MCF 10A (cell line): Measurements from ENCODE around the gene TMEM72. TPM values are rescaled to one million over a fixed set of nuclear protein-coding genes. Genes with fewer than 3 reads are reported as not detected.

Experiments used
- BruUV-seq: library from RNA; stranded (reverse); fragments of 400-500 nt; replicated peaks from 2 replicates; lab custom pipeline; 2021; lab: Mats Ljungman, UMichigan
- CTCF ChIA-PET: fragments of 300-600 bp; sonication (Branson Sonifier 250); formaldehyde crosslinking; extraction: SDS; loops from one replicate; lab custom pipeline; 2021; ENCODE audit warnings: antibody characterized with exemption, inconsistent platforms; lab: Yijun Ruan, JAX
- POLR2A ChIA-PET: fragments of 300-600, 350-650 bp; sonication (Branson Sonifier 250); formaldehyde crosslinking; extraction: SDS; loops from one replicate; lab custom pipeline; 2020; ENCODE audit warnings: antibody characterized with exemption, inconsistent platforms; lab: Yijun Ruan, JAX
- DNase-seq: peaks from one replicate; pipeline ENCODE4 v3.0.0-alpha.2; 2018; ENCODE audit not compliant: unreplicated experiment
- H3K27ac Mint-ChIP-seq: one replicate; pipeline ENCODE4 v1.8.0; 2022; ENCODE audit warnings: mild to moderate bottlenecking, low read depth, mixed read lengths; ENCODE audit not compliant: unreplicated experiment
- H3K27me3 Mint-ChIP-seq: one replicate; pipeline ENCODE4 v1.8.0; 2022; ENCODE audit warnings: mixed read lengths; ENCODE audit not compliant: insufficient read depth, unreplicated experiment
- H3K36me3 Mint-ChIP-seq: one replicate; pipeline ENCODE4 v1.8.0; 2022; ENCODE audit warnings: mild to moderate bottlenecking, moderate library complexity, mixed read lengths; ENCODE audit not compliant: insufficient read depth, unreplicated experiment
- H3K4me1 Mint-ChIP-seq: one replicate; pipeline ENCODE4 v1.8.0; 2022; ENCODE audit warnings: mixed read lengths; ENCODE audit not compliant: insufficient read depth, unreplicated experiment
- H3K4me3 Mint-ChIP-seq: one replicate; pipeline ENCODE4 v1.8.0; 2022; ENCODE audit warnings: mild to moderate bottlenecking, moderate library complexity, mixed read lengths; ENCODE audit not compliant: unreplicated experiment
- H3K9me3 Mint-ChIP-seq: one replicate; pipeline ENCODE4 v1.8.0; 2022; ENCODE audit warnings: mixed read lengths; ENCODE audit not compliant: unreplicated experiment
- CTCF ChIP-seq: fragments of 200-600 bp; IDR thresholded peaks from one replicate; pipeline ENCODE4 v1.8.0; 2022; ENCODE audit warnings: antibody characterized with exemption, mild to moderate bottlenecking; ENCODE audit not compliant: unreplicated experiment
- intact Hi-C: fragments of 100-400 bp; cut with micrococcal nuclease; formaldehyde crosslinking; loops from 2 replicates; pipeline ENCODE4 v1.14.1; 2022
- total RNA-seq: library from RNA; stranded (reverse); gene quantifications from 2 replicates; pipeline ENCODE4 v1.2.3, GENCODE V29; 2022

TMEM72 gene
- total RNA-seq, 1 experiment from 2014 or later = not detected

- intact Hi-C loops = no loop called here
- no peak for TF ChIP-seq CTCF
- Mint-ChIP-seq H3K4me3 (no peak overlapping the region), H3K36me3 (no peaks in the 10 kb centered on the region), H3K4me1 (no peaks in the 10 kb centered on the region), H3K9me3 (peaks cover 7% of the 10 kb centered on the region), H3K27ac (no peak overlapping the region), H3K27me3 (peaks cover 35% of the 10 kb centered on the region)
- DNase-seq = no peak
- ChIA-PET CTCF (no interaction called here), POLR2A (no interaction called here)
- BruUV-seq = no TSS peak
These were observed 6.7 kb downstream of the TMEM72 start for GRCh38 chr10:44917848-44918247.

- Mint-ChIP-seq H3K9me3 (peaks cover 7% of the 10 kb centered on the region), H3K27ac (no peak overlapping the region), H3K36me3 (no peaks in the 10 kb centered on the region), H3K4me1 (no peaks in the 10 kb centered on the region), H3K27me3 (peaks cover 47% of the 10 kb centered on the region), H3K4me3 (no peak overlapping the region)
- POLR2A ChIA-PET = no interaction called here
- CTCF ChIA-PET = interaction anchor here (2.8 kb wide), 1 partner anchor 12 kb away, joined by 18 read pairs; no protein-coding TSS in a partner anchor
- BruUV-seq = no TSS peak
- no peak for TF ChIP-seq CTCF
- DNase-seq = no peak
- intact Hi-C loops = no loop called here
These were observed 9.1 kb downstream of the TMEM72 start for GRCh38 chr10:44920252-44920651.

- H3K4me1 Mint-ChIP-seq = no peaks in the 10 kb centered on the region
- intact Hi-C loops = no loop called here
- no peak for TF ChIP-seq CTCF
- peaks cover 46% of the 10 kb centered on the region for H3K27me3 Mint-ChIP-seq
- ChIA-PET POLR2A (no interaction called here), CTCF (interaction anchor here (0.6 to 2.8 kb wide), 3 partner anchors 11 to 1324 kb away, joined by 5 to 18 read pairs (median 6); no protein-coding TSS in a partner anchor)
- DNase-seq = no peak
- peaks cover 7% of the 10 kb centered on the region for H3K9me3 Mint-ChIP-seq
- no peak overlapping the region for H3K27ac Mint-ChIP-seq
- BruUV-seq = no TSS peak
- H3K4me3 Mint-ChIP-seq = no peak overlapping the region
- H3K36me3 Mint-ChIP-seq = no peaks in the 10 kb centered on the region
These were observed 9.9 kb downstream of the TMEM72 start for GRCh38 chr10:44921061-44921460.

- H3K4me1 Mint-ChIP-seq = no peaks in the 10 kb centered on the region
- peaks cover 41% of the 10 kb centered on the region for H3K27me3 Mint-ChIP-seq
- H3K9me3 Mint-ChIP-seq = peaks cover 7% of the 10 kb centered on the region
- no peak for DNase-seq
- H3K36me3 Mint-ChIP-seq = no peaks in the 10 kb centered on the region
- TF ChIP-seq CTCF = no peak
- ChIA-PET POLR2A (no interaction called here), CTCF (interaction anchor here (0.6 to 2.8 kb wide), 4 partner anchors 11 to 1327 kb away, joined by 3 to 18 read pairs (median 6); no protein-coding TSS in a partner anchor)
- BruUV-seq = no TSS peak
- intact Hi-C loops = no loop called here
- H3K4me3 Mint-ChIP-seq = no peak overlapping the region
- no peak overlapping the region for H3K27ac Mint-ChIP-seq
These were observed 10.4 kb downstream of the TMEM72 start for GRCh38 chr10:44921506-44921905.
